ENCODE data around the gene CAMKK1. TPM values are rescaled to one million over a fixed set of nuclear protein-coding genes. Genes with fewer than 3 reads are reported as not detected.
"Not testable (repeated sequence)": the region's sequence is repeated elsewhere in the genome, so short reads cannot be mapped to it uniquely, and the experiment has no call there.

The CAMKK1 gene
- total RNA-seq, 1 donor from 2014 or later: 6.1 TPM

- peak; percentile 97 for DNase-seq
These were observed 47.0 kb downstream of the CAMKK1 start, which contains the start of gene NCBP3 for GRCh38 chr17:3845621-3846436. Gene NCBP3 (minus strand): TSS chr17:3846246. CDS start chr17:3846223, 23 bp downstream.

- no peak for DNase-seq
These were observed 47.6 kb downstream of the CAMKK1 start for GRCh38 chr17:3845291-3845620.

- DNase-seq: not testable (repeated sequence)
These were observed 48.3 kb downstream of the CAMKK1 start for GRCh38 chr17:3844556-3844955.

- DNase-seq: no peak
These were observed 48.8 kb downstream of the CAMKK1 start for GRCh38 chr17:3843935-3844516.

- no peak for DNase-seq
These were observed 54.6 kb downstream of the CAMKK1 start for GRCh38 chr17:3838206-3838605.

- DNase-seq: no peak
These were observed 56.3 kb downstream of the CAMKK1 start for GRCh38 chr17:3836551-3836950.

GRCh38 chr17:3835410-3836229 lies 57.2 kb downstream of the CAMKK1 start:
- no peak for DNase-seq

- no peak for DNase-seq
These were observed 58.0 kb downstream of the CAMKK1 start for GRCh38 chr17:3834811-3835210.

GRCh38 chr17:3828852-3829232 lies 64.0 kb downstream of the CAMKK1 start:
- DNase-seq: no peak

- DNase-seq: peak; percentile 56
These were observed 64.6 kb downstream of the CAMKK1 start for GRCh38 chr17:3828151-3828851.

GRCh38 chr17:3827124-3827773 lies 65.6 kb downstream of the CAMKK1 start:
- DNase-seq: peak; percentile 65

- DNase-seq: no peak
These were observed 66.7 kb downstream of the CAMKK1 start for GRCh38 chr17:3826191-3826590.

- no peak for DNase-seq
These were observed 71.8 kb downstream of the CAMKK1 start for GRCh38 chr17:3821101-3821500.

- no peak for DNase-seq
These were observed 74.1 kb downstream of the CAMKK1 start for GRCh38 chr17:3818786-3819185.

- no peak for DNase-seq
These were observed 74.8 kb downstream of the CAMKK1 start for GRCh38 chr17:3817851-3818605.

GRCh38 chr17:3815925-3816324 lies 76.9 kb downstream of the CAMKK1 start:
- DNase-seq: peak; percentile 7

GRCh38 chr17:3815122-3815521 lies 77.7 kb downstream of the CAMKK1 start:
- DNase-seq: peak; percentile 45

- no peak for DNase-seq
These were observed 78.5 kb downstream of the CAMKK1 start for GRCh38 chr17:3814361-3814760.

- no peak for DNase-seq
These were observed 79.7 kb downstream of the CAMKK1 start for GRCh38 chr17:3813171-3813570.

GRCh38 chr17:3812771-3813170 lies 80.1 kb downstream of the CAMKK1 start:
- DNase-seq: peak; percentile 56

GRCh38 chr17:3812284-3812683 lies 80.6 kb downstream of the CAMKK1 start:
- DNase-seq: no peak
